GM12878 (cell line): ENCODE measurements around the gene SMARCD1. TPM values are rescaled to one million over a fixed set of nuclear protein-coding genes. Genes with fewer than 3 reads are reported as not detected.

ENCODE experiments used
- BCL11A ChIP-seq: IDR thresholded peaks from 2 replicates; pipeline ENCODE4 v1.6.1; 2011; ENCODE audit warnings: low read depth, low read length
- CBFB ChIP-seq: IDR thresholded peaks from 2 replicates; pipeline ENCODE4 v1.6.1; 2016; ENCODE audit warnings: antibody characterized with exemption, low read depth
- CBX5 ChIP-seq: sonication (generic); IDR thresholded peaks from 2 replicates; pipeline ENCODE4 v1.6.1; 2016; ENCODE audit warnings: low read depth, moderate library complexity, mild to moderate bottlenecking, inconsistent platforms
- GABPA ChIP-seq: IDR thresholded peaks from 2 replicates; pipeline ENCODE4 v1.6.1; 2014; ENCODE audit warnings: antibody characterized with exemption, low read depth, mild to moderate bottlenecking, inconsistent platforms
- MXI1 ChIP-seq: fragments of 150-350 bp; IDR thresholded peaks from 2 replicates; pipeline ENCODE4 v1.6.1; 2011; ENCODE audit warnings: low read depth, mild to moderate bottlenecking, inconsistent platforms, low read length, improper control_type of control experiment
- NRF1 ChIP-seq: conservative IDR thresholded peaks from 2 replicates; pipeline ENCODE4 v1.6.1; 2011; ENCODE audit warnings: mild to moderate bottlenecking, low read depth, low read length, improper control_type of control experiment
- RBBP5 ChIP-seq: fragments of 200-600 bp; sonication (generic); conservative IDR thresholded peaks from 2 replicates; pipeline ENCODE4 v1.6.1; 2016
- RUNX3 ChIP-seq: IDR thresholded peaks from 2 replicates; pipeline ENCODE4 v1.6.1; 2012; ENCODE audit warnings: low read length, inconsistent platforms
- SIX5 ChIP-seq: IDR thresholded peaks from 2 replicates; pipeline ENCODE4 v1.6.1; 2011; ENCODE audit warnings: mild to moderate bottlenecking, low read depth, low read length, moderate library complexity; ENCODE audit not compliant: severe bottlenecking
- SMC3 ChIP-seq: IDR thresholded peaks from 2 replicates; pipeline ENCODE4 v1.6.1; 2011; ENCODE audit warnings: low read length, improper control_type of control experiment, borderline replicate concordance
- ZNF274 ChIP-seq: IDR thresholded peaks from one replicate; pipeline ENCODE4 v1.8.0; 2011; ENCODE audit not compliant: insufficient read length, insufficient read depth
- ZSCAN29 ChIP-seq: fragments of 450-650 bp; IDR thresholded peaks from 2 replicates; pipeline ENCODE4 v1.6.1; 2017; ENCODE audit warnings: mild to moderate bottlenecking, moderate library complexity
- polyA plus RNA-seq, 11 experiments: library from polyadenylated mRNA; depleted of rRNA in 4 of 11; unstranded in 6 of 11; stranded (reverse) in 5 of 11; fragments of >200 nt; fragmentation: Nextera tagmentation in 4 of 11; fragmentation: Illumina TruSeq in 1 of 11; extraction: Ambion mirVana in 4 of 11; extraction: Trizol in 1 of 11; gene quantifications; 1 replicate in 1 of 11; 2 replicates in 10 of 11; pipeline versions ENCODE4 v1.2.1 to v1.2.3, GENCODE V29; 2011 to 2016; ENCODE audit warnings: inconsistent platforms in 2 of 11, missing spikeins in 2 of 11, low read depth in 1 of 11
- total RNA-seq, 4 experiments: library from RNA; depleted of rRNA in 3 of 4; stranded (reverse); fragments of >200 nt in 3 of 4; fragmentation: Illumina TruSeq in 1 of 4; extraction: Trizol in 1 of 4; gene quantifications; 2 replicates each; pipeline versions ENCODE4 v1.2.1 to v1.2.3, GENCODE V29; 2013 to 2021
- TF ChIP-seq, protein P1 (sequence below): fragments of 450-650 bp; IDR thresholded peaks from 2 replicates; pipeline ENCODE4 v1.6.1; 2016; ENCODE audit warnings: mild to moderate bottlenecking, moderate library complexity, borderline replicate concordance

Gene SMARCD1
- total and polyA plus RNA-seq, 10 of the 15 experiments (the other 5 are each of a cell fraction or from before 2014, with no cell fraction given) = 1.4 to 92.4 (median 58.9) TPM

GRCh38 chr12:50060120-50060468, 25.0 kb upstream of the SMARCD1 start (continued):
- TF ChIP-seq RBBP5 (no peak), MXI1 (no peak), SIX5 (no peak), CBFB (no peak), CBX5 (no peak), RUNX3 (no peak), ZSCAN29 (no peak), GABPA (no peak), ZNF274 (no peak), NRF1 (no peak), SMC3 (no peak), BCL11A (no peak)
- TF ChIP-seq, protein P1, sequence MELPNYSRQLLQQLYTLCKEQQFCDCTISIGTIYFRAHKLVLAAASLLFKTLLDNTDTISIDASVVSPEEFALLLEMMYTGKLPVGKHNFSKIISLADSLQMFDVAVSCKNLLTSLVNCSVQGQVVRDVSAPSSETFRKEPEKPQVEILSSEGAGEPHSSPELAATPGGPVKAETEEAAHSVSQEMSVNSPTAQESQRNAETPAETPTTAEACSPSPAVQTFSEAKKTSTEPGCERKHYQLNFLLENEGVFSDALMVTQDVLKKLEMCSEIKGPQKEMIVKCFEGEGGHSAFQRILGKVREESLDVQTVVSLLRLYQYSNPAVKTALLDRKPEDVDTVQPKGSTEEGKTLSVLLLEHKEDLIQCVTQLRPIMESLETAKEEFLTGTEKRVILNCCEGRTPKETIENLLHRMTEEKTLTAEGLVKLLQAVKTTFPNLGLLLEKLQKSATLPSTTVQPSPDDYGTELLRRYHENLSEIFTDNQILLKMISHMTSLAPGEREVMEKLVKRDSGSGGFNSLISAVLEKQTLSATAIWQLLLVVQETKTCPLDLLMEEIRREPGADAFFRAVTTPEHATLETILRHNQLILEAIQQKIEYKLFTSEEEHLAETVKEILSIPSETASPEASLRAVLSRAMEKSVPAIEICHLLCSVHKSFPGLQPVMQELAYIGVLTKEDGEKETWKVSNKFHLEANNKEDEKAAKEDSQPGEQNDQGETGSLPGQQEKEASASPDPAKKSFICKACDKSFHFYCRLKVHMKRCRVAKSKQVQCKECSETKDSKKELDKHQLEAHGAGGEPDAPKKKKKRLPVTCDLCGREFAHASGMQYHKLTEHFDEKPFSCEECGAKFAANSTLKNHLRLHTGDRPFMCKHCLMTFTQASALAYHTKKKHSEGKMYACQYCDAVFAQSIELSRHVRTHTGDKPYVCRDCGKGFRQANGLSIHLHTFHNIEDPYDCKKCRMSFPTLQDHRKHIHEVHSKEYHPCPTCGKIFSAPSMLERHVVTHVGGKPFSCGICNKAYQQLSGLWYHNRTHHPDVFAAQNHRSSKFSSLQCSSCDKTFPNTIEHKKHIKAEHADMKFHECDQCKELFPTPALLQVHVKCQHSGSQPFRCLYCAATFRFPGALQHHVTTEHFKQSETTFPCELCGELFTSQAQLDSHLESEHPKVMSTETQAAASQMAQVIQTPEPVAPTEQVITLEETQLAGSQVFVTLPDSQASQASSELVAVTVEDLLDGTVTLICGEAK = no peak
